ENCODE results near the gene PIF1. TPM values are rescaled to one million over a fixed set of nuclear protein-coding genes. Genes with fewer than 3 reads are reported as not detected.

PIF1 gene
- total RNA-seq, 1 donor: 0.31 TPM

DNA sequence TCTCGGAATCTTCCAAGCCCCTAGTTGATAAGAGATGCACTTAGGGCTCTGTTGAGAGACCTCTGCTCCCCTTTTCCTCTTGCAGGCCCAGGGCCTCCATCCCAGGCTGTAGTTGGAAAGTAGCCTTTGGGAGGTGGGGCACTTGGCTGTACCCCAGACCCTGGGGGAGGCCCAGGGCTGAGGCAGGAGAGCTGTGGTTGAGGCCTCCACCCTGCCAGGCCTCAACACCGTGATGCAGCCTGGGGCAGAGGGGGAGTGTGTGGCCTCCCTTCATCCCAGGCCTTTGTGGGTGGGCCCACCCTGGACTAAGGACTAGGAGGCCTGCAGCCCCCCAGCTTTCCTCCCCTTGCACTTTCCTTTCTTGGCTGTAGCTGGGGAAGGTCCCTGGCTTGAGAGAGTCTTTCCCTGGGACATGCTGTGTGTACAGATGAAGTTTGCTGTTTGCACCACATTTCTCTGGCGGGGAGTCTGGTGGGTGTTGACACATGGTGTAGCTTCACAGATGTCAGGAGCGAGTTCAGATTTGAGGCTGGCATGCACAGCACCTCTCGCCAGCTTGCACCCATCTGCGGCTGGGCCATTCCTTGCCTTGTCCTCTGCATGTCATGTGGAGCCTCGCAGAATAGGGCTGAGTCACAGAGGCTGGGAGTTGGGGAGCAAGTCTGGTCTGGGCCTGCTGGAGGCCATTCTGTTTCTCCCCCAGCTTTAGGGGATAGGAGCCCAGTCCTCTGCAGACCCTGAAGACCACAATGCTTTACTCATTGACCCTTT lies 29.9 kb upstream of the PIF1 start:
- peaks cover 75% of the 10 kb centered on the region for H3K4me1 ChIP-seq (ENCODE audit: insufficient read depth, low read length)
- H3K27me3 ChIP-seq (ENCODE audit: insufficient read depth, low read length): no peaks in the 10 kb centered on the region
- no peaks in the 10 kb centered on the region for H3K9me3 ChIP-seq (ENCODE audit: low read depth, low read length)
- H3K4me3 ChIP-seq (ENCODE audit: low read length): no peak overlapping the region

DNA sequence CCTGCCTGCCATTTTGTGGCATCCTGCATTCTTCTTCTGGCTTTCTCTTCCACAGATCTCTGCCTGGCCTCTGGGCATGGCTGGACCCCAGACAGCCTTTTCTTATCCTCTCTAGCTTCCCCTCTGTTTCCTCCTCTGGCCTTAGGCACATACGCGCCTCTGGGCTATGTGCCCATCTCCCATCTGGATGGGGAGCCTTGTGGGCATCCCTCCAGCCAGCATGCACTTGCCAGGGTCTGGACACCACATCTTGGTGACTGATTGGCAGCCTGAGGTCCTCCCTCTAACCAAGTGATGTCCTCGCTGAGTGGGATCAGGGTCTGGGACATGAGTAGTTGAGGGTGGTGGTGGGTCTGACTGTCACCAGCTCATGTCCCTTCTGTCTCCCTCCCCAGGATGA lies 29.1 kb upstream of the PIF1 start:
- no peak overlapping the region for H3K4me3 ChIP-seq (ENCODE audit: low read length)
- peaks cover 83% of the 10 kb centered on the region for H3K4me1 ChIP-seq (ENCODE audit: insufficient read depth, low read length)
- H3K27me3 ChIP-seq (ENCODE audit: insufficient read depth, low read length): no peaks in the 10 kb centered on the region
- no peaks in the 10 kb centered on the region for H3K9me3 ChIP-seq (ENCODE audit: low read depth, low read length)

DNA sequence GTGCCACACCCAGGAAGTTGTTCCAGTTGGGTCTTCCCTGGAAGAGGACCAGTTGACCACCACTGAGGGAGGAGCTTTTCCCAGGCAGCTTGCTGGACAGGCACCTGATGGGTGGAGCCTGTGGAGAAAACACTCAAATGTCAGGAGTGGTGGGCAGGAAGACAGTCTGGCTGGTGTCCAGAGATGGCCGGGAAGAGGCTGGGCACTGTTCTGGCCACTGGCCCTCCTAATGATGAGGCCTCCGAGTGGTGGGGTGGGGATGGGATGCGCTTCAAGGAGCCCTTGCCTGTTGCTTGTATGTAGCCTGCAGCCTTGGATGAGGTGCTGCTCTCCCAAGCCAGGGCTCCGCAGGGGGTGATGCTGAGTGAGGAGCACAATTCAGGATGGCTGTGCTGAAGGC lies 28.6 kb upstream of the PIF1 start:
- H3K4me1 ChIP-seq (ENCODE audit: insufficient read depth, low read length): peaks cover 88% of the 10 kb centered on the region
- no peaks in the 10 kb centered on the region for H3K9me3 ChIP-seq (ENCODE audit: low read depth, low read length)
- no peaks in the 10 kb centered on the region for H3K27me3 ChIP-seq (ENCODE audit: insufficient read depth, low read length)
- no peak overlapping the region for H3K4me3 ChIP-seq (ENCODE audit: low read length)

DNA sequence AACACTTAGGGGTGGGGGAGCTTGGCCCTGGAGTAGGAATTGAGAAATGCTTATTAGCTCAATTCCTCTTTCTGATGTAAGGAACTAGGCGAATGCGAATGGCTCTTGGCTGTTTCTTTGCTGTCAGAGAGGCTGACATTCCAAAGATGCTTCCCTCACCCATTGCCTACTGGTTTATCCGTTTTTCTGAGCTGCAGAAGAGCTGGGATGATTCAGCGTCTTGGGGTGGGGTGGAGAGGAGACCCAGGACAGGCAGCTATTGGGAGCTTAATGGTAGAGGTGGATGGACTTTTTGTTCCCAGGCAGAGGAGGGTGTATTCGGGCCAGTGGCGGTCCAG lies 26.0 kb upstream of the PIF1 start:
- Histone ChIP-seq H3K4me1 (ENCODE audit: insufficient read depth, low read length) (peaks cover 93% of the 10 kb centered on the region), H3K4me3 (ENCODE audit: low read length) (no peak overlapping the region), H3K27me3 (ENCODE audit: insufficient read depth, low read length) (no peaks in the 10 kb centered on the region), H3K9me3 (ENCODE audit: low read depth, low read length) (no peaks in the 10 kb centered on the region)

DNA sequence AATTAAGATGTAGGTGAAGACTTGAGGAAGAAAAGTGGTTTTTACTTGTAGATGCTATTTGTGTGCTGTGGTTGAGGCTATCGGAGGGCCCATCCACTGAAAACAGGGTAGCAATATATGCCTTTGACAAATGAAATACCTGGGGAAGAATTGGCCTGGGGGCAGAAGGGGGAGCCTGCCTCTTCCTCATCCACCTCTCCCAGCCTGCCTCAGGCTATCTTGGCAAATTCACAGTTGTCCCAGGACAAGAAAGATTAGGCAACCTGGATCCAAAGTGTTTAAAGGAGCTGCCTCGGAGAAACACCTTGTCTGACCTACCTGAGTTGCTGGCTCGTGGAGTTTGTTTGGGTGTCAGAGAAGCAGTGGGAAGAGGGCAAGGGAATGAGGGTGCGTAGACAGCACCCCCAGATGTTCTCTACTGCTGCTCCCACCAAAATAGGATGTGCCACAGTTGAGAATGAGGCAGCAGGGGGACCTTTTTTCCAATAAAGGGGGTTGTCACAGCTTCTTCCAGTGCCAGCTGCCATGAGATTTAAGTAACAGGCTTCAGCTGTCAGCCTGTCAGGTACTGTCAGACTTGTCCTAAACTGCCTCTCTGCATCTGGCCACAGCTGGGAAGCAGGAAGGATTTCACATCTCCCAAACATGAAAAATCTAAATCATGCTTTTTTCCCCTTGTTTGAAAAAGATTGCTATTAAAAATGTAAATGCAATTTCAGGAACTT lies 25.5 kb upstream of the PIF1 start:
- no peak overlapping the region for H3K4me3 ChIP-seq (ENCODE audit: low read length)
- no peaks in the 10 kb centered on the region for H3K9me3 ChIP-seq (ENCODE audit: low read depth, low read length)
- H3K4me1 ChIP-seq (ENCODE audit: insufficient read depth, low read length): peaks cover 93% of the 10 kb centered on the region
- H3K27me3 ChIP-seq (ENCODE audit: insufficient read depth, low read length): no peaks in the 10 kb centered on the region

DNA sequence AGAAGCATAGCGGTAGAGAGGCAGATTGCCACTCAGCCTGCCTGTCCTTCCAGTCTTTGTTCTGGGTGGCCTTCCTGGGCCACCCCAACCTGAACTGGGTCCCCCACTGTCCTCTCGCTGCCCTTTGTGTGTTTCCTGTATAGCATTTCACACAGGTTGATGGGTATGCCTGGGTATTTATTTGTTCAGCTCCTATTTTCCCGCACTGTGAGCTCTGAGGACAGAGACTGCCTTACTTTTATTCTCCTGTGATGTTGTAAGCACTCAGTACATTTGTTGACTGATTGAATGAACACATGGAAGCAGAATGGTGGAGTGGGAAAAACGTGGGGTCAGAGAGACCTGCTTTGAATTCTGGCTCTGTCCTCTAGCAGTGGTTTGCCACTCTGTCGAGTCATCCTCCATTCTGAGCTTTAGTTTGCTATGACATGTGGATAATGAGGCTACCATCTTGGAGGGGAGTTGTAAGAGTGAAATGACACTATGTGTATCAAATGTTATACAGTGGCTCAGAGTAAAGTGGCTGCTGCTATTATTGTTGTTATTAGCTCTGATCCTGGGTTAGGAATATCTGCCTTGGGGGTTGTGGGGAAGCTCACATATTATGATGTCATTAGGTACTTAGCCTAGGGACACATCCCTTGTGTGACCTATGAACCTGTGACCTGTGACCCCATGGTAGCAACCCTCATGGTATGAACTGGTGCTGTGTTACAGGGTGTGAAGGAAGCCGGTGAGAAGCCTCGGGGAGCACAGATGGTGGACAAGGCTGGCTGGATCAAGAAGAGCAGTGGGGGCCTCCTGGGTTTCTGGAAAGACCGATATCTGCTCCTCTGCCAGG lies 22.6 kb upstream of the PIF1 start:
- H3K4me3 ChIP-seq (ENCODE audit: low read length): no peak overlapping the region
- peaks cover 96% of the 10 kb centered on the region for H3K4me1 ChIP-seq (ENCODE audit: insufficient read depth, low read length)
- no peaks in the 10 kb centered on the region for H3K9me3 ChIP-seq (ENCODE audit: low read depth, low read length)

DNA sequence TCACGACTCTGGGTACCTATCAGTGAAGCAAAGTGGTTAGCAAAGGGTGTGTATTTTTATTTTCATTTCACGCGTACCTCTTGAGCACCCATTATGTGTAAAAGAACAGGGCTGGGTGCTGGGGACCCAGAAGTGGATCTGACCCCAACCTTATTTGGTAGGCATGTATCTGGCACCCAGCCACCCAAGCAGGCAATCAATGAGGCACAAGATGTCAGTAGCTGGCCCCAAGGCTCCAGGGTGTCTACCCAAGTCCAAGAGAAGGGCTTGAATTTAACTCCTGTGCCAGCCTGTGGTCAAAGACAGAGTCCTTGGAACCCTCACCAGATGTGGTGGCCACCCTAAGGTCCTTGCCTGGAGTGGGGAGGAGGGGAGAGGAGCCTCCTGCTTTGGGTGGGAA lies 22.0 kb upstream of the PIF1 start:
- Histone ChIP-seq H3K27me3 (ENCODE audit: insufficient read depth, low read length) (no peaks in the 10 kb centered on the region), H3K4me1 (ENCODE audit: insufficient read depth, low read length) (peaks cover 96% of the 10 kb centered on the region)

More for the DNA sequence above, 22.6 kb upstream of the PIF1 start:
- no peaks in the 10 kb centered on the region for H3K27me3 ChIP-seq (ENCODE audit: insufficient read depth, low read length)

DNA sequence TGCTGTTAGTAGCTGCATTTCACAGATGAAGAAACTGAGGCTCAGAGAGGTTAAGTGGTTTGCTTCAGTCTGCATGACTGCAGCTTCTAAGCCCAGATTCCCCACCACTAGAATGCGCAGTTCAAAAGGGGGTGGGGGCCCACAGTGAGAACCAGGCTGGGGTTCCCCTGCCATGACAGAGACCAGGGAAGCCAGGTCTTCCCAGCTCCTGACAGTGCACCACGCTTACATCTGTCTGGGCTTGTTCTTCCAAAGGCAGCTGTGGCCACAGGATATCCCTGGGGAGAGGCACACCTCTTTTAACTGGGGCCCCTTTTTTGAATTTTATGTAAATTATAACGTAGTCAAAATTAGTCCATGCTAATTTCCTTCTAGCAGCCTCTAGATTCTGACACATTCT lies 21.6 kb upstream of the PIF1 start:
- peaks cover 92% of the 10 kb centered on the region for H3K4me1 ChIP-seq (ENCODE audit: insufficient read depth, low read length)
- H3K9me3 ChIP-seq (ENCODE audit: low read depth, low read length): no peaks in the 10 kb centered on the region
- no peaks in the 10 kb centered on the region for H3K27me3 ChIP-seq (ENCODE audit: insufficient read depth, low read length)
- no peak overlapping the region for H3K4me3 ChIP-seq (ENCODE audit: low read length)

More for the DNA sequence above, 22.0 kb upstream of the PIF1 start:
- no peak overlapping the region for H3K4me3 ChIP-seq (ENCODE audit: low read length)
- no peaks in the 10 kb centered on the region for H3K9me3 ChIP-seq (ENCODE audit: low read depth, low read length)

DNA sequence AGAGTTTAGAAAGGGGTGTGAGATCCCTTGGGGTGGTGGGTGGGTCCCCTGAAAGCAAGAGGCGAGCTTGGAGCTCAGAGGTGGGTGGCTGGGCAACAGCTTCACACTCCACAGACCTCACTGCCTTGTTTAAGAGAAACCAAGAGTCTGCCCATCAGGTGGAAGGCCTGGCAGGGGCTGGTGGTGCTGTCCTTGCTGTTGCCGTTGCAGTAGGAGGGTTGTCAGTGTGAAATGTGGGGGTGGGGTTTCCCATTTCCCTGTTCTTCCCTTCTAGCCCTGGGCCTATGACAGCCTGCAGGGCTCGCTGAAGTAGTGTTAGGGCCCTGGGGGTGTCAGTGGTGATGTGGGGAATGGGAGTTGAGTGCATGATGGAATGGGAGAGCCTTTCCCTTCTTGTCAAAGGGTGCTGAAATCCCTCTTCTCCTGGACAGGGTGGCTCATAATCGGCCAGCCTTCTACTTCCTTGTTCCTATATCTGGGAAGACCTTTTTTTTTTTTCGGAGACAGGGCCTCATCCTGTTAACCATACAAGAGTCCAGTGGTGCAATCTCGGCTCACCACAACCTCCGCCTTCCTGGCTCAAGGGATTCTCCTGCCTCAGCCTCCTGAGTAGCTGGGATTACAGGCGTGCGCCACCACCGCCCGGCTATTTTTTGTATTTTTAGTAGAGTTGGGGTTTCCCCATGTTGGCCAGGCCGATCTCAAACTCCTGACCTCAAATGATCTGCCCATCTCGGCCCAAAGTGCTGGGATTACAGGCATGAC lies 20.6 kb upstream of the PIF1 start:
- Histone ChIP-seq H3K27me3 (ENCODE audit: insufficient read depth, low read length) (no peaks in the 10 kb centered on the region), H3K4me3 (ENCODE audit: low read length) (peak overlapping the region; percentile 95), H3K4me1 (ENCODE audit: insufficient read depth, low read length) (peaks cover 85% of the 10 kb centered on the region), H3K9me3 (ENCODE audit: low read depth, low read length) (no peaks in the 10 kb centered on the region)

DNA sequence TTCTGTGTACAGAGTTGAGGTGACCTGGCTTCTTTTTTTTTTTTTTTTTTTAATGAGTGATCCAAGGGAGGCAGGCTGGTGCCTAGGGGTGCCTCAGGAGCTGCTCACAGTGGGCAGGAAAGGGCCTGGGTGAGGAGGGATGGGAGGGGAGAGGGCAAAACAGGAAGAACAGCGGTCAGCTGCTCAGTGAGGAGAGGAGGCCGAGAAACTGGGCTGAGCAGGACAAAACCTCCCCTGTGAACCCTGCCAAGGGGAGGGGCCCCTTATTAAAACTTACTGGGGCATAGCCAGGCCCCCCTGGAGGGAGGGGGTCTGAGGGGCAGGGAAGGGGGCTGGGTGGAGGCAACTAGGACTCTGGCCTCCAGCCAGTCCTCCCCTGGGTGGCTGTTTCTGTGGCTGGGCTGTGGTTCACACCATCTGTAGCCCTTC lies 19.8 kb upstream of the PIF1 start:
- Histone ChIP-seq H3K9me3 (ENCODE audit: low read depth, low read length) (no peaks in the 10 kb centered on the region), H3K4me1 (ENCODE audit: insufficient read depth, low read length) (peaks cover 85% of the 10 kb centered on the region), H3K4me3 (ENCODE audit: low read length) (peak overlapping the region; percentile 95), H3K27me3 (ENCODE audit: insufficient read depth, low read length) (no peaks in the 10 kb centered on the region)

DNA sequence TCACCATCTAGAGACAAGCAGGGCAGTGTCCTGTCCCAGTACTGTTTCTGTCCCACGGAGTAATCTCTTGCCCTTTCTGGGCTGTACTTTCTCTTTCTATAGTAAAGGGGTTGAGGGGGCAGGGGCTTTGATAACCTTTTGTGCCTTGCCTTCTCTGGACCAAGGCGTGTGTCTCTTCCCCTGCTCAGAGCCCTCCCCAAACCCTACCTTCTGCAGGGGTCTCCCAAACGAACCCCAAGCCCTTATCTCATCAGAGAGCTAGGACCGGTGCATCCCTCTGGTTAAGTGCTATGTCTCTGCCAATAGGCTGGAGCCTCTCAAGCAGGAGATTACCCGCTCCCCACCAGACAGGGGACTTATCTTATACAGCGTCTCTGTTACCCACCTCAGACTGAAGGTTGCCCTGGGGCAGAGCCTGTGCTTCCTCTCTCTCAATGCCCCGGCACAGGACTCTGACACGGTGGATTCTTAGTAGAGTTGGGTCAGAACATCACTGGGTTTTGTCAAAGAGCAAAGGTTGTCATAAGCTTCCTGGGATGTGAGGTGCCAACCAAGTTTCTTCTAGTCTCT lies 19.2 kb upstream of the PIF1 start:
- peak overlapping the region; percentile 95 for H3K4me3 ChIP-seq (ENCODE audit: low read length)
- no peaks in the 10 kb centered on the region for H3K9me3 ChIP-seq (ENCODE audit: low read depth, low read length)
- no peaks in the 10 kb centered on the region for H3K27me3 ChIP-seq (ENCODE audit: insufficient read depth, low read length)
- H3K4me1 ChIP-seq (ENCODE audit: insufficient read depth, low read length): peaks cover 80% of the 10 kb centered on the region

DNA sequence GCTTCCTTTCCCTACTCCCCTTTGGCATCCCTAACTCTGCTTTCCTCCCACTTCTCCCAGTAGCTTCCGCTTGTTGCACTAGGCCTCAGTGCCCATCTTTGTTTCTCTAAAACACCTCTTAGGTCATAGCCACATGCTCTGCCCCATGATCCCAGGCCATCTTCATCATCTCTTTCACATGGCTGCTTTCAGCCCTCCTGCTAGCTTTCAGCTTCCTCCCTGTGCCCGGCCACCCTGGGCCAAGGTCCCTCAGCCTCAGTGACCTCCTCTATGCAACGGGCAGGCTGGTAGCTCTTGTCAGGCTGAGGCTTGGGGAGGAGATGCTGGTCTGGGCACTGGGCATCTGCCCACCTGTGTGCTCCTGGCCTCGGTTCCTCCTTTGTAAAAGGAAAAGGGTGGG lies 18.5 kb upstream of the PIF1 start:
- H3K4me3 ChIP-seq (ENCODE audit: low read length): peak overlapping the region; percentile 95
- H3K9me3 ChIP-seq (ENCODE audit: low read depth, low read length): no peaks in the 10 kb centered on the region
- no peaks in the 10 kb centered on the region for H3K27me3 ChIP-seq (ENCODE audit: insufficient read depth, low read length)
- H3K4me1 ChIP-seq (ENCODE audit: insufficient read depth, low read length): peaks cover 74% of the 10 kb centered on the region

DNA sequence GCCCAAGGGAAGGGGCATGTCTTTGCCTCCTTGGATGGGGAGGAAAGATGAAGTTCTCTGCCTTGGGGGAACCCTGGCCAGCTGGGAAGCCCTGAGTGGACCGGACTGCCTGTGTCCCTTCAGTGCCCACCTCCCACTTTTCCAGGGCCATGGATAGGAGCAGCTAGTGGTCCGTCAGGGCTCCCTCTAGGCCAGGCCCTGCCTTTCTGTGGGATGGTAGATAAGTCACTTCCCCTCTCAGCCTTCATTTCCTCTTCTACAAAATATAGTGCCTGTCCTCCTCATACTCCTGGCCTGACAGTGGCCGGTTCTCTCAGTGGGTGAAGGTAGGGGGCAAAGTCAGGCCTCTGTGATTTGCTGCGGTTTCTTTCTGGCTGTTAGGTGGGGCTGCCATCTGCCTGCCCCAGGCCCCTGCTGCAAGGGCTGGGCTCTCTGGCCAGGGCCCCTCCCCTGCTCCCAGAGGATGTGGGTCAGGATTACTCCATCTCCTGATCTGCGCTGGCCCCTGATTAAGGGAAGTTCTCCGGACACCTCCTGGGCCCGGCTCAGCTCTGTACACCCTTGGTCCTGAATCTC lies 17.6 kb upstream of the PIF1 start:
- H3K4me1 ChIP-seq (ENCODE audit: insufficient read depth, low read length): peaks cover 74% of the 10 kb centered on the region
- H3K4me3 ChIP-seq (ENCODE audit: low read length): peak overlapping the region; percentile 95
- no peaks in the 10 kb centered on the region for H3K27me3 ChIP-seq (ENCODE audit: insufficient read depth, low read length)

More for the DNA sequence above, 17.6 kb upstream of the PIF1 start:
- no peaks in the 10 kb centered on the region for H3K9me3 ChIP-seq (ENCODE audit: low read depth, low read length)

Measured in mononuclear cell (primary cell).